HG03378 (cell line): Measurements from ENCODE around the gene BATF3.

ENCODE experiments used
- ATAC-seq: cut with Tn5 transposase; IDR thresholded peaks from one replicate; pipeline ENCODE4 v1.9.1; 2021; ENCODE audit warnings: mild to moderate bottlenecking, moderate library complexity; ENCODE audit not compliant: unreplicated experiment

BATF3 gene

DNA sequence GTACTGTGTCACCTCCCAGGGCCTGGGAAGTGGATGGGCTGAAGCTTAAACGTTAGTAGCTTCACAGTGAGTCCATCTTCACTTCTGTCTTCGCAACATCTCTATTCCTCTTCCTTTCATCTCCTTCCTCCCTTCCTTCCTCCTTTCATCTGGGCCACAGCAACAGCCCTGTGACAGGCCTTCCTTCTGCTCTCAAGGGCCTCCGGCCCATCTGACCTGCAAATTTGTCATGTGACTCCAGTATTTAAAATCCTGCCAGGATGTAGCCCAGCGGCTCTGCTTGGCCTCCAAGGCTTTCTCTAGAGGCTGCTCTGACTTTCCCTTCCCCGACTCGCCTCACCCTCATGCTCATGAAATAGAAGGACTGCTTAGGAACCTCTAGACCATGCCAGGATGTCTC, 10.9 kb upstream of the BATF3 start:
- no peak for ATAC-seq

DNA sequence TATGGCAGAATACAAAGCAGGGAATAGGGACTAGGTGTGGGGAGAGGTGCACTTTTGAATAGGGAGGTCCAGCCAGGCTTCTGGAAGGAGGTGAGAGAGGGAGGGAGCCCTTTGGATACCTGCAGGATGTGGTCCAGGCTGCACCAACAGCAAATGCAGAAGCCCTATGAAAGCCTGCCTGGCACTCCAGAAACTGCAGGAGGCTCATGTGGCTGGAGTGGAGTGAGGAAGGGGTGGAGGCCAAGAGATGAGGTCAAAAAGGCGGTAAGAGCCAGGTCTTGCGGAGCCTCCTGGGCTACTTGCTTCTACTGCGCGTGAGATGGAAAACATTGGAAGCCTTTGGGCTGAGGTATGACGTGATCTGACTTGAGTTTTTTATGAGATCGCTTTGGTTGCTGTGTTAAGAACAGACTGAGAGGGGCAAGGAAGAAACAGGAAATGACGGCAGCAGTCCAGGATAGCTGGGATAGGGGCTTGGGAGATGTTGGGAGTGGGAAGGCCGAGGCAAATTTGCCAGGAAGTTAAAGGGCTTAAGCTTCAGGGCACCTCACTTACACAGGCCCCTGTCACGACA, 4.4 kb upstream of the BATF3 start:
- ATAC-seq, result no peak

DNA sequence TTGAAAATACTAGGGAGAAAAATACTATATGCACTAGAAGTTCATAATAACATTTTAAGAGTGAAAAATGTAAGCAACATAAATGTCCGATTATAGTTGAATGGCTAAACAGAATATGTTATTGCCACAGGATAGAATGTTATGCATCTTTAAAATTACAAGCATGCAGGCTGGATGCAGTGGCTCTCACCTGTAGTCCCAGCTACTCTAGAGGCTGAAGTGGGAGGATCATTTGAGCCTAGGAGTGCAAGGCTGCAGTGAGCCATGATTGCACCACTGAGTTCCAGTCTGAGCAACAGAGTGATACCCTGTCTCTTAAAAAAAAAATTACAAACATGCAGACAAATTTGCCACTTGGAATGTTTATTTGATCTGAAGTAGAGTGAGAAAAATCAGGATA, 3.0 kb upstream of the BATF3 start:
- ATAC-seq, result no peak

DNA sequence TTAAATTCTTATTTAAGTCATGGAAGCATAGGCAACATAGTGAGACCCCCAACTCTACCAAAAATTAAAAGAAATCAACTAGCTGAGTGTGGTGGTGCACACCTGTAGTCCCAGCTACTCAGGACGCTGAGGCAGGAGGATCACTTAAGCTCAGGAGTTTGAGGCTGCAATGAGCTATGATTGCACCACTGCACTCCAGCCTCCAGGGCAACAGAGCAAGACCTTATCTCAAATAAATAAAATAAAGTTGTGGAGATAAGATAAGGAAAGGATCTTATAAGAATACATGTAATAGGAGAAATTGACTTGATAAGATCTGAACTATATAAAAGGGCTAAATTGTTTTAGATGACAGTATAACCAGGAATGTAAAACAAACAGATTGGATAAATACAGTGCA, 2.3 kb upstream of the BATF3 start:
- no peak for ATAC-seq

DNA sequence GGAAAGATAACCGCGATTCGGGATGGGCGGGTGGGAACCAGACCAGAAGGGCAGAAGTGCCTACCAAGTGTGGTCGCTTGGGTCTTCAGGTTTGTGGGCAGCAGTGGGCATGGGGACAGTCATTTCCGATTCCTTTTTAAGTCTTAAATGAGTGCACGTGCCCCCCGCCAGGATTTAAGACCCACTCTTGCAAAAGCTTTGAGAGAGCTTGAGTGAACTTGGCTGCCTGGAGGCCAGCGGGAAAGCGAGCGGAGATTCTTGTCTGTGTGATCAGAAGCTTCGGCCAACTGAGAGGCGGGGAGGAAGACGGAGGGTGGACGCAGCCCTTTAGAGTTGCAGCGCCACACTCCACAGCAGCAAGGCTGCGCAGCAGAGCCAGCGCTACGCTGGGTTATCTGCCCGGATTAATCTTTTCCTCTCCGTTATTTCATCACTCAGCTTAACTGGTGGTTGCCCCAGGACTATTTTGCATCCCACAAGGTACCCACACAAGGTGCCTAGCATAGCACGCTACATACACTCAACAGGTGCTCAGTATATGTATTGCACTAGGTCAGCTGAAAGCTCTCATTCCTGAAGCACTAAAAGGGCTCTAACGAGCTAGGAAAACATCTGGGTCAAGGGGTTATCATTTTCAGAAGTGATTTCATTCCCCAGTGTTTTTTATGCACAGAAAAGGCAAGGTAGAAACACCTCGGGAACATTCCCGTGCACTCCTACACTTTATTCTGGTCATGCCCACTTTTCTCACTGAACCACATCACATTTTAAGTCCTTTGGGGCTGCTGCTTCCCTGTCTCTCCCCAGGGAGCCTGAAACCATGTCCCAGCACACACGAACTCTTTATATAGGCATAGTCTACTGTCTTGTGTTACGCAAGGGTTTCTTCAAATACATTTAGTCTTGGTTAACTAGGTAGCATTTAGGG, 1.5 kb upstream of the BATF3 start:
- peak; percentile 38 for ATAC-seq

DNA sequence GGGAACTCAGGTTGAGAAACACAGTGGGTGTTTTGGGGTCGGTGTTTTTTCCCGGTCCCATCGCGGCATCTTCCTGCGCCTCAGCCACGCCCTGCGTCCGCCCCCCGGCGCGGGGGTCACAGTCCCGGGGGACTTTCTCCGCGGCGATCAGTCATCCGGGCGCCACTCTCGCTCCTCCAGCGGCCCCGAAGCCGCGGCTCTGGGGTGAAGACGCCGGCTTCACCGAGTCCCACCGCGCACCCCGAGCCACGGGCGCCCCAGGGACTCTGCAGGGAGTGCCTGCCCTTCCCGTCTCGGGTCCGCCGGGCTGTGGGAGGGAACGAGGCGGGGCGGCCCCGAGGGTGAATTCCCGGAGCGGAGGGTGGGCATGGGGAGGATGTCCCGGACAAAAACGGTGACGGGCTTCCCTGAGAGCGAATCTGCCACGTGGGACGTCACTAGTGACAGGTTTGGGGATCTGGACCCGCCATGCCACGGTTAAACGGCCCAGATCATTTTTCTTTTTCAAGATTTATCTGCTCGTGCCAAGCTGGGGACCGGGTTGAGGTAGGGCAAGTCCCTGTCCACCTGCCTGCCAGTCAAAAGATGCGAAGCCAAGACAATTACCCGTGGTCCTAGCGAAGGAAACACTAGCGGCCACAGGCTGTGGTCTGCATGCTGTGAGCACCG, 717 bp upstream of the BATF3 start:
- ATAC-seq, result no peak

DNA sequence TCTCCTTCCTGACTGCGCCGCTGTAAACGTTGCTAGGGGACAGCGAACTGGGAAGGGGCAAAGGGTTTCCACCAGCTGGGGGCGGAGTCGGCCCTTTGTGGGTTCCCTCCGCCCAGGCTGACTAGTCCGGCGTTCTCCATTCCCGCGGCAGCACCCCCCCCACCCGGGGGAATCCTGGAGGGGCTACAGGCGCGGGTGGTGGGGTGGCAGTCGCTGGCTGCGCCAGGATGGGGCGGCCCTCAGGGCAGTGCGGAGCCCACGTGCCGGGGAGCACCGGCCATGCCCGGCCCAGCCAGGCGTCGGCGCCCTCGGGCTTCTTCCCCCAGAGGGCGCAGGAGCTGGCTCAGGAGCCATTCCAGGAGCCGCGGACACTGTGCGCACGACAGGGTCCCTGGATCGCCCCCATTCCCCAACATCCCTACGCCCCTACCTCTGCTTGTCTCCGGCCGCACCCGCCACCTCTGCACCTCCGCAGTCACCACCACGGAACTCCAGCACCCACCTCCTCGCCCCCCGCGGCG, 476 bp downstream of the BATF3 start:
- ATAC-seq, result no peak

DNA sequence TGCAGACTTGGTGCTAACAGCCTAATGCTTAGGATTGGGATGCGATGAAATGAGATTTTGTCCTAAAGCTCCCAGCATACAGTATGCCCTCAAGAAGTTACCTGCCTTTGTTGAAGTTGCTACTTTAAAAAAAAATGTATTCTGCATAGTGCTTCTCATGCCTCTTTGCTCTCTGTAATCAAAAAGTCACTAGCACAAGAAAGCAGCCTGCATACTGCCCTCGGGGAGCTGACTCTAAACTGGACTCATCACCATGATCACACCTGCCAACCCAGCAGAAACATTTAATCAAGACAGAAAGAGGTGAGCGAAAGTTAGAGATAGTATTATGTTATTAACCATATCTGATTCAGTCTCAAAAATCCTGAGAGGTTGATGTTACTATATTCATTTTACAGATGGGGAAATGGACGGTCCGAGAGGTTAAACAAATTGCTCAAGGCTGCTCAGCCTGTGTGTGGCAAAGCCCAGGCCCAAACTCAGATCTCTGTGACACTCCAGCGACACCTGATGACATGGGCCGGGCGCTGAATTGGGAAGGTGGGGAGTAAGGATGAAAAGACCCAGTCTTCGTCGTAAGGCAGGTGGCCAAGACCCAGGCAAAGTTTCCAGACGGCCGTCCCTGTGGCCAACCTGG, 1.1 kb downstream of the BATF3 start:
- ATAC-seq, result no peak

DNA sequence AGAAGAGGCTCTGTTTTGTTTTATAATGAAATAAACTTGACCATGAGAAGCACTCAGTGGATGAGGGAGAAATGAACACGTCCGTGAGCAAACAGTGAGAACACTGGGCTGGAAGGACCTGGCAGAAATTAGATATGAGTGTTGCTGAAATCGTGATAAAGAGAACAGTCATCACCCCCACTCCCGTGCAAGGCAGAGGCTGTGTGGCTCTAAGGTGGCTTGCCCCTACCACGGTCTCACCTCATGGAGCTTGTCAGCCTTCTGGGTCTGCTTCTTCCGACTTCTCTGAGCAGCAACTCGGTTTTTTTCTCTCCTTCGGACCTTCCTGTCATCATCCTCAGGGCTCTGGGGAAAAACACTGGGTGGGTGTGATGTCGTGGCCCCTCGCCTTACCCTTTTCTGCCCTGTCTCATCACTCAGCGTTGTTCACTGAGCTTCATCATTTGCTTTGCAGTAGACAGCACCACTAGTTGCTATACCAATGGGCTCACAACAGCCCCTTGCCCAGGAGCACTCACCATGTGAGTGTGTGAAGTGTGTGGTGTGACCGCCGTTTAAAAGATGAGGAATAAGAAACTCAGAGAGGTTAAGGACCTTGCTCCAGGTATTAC, 2.8 kb downstream of the BATF3 start:
- ATAC-seq, result no peak

DNA sequence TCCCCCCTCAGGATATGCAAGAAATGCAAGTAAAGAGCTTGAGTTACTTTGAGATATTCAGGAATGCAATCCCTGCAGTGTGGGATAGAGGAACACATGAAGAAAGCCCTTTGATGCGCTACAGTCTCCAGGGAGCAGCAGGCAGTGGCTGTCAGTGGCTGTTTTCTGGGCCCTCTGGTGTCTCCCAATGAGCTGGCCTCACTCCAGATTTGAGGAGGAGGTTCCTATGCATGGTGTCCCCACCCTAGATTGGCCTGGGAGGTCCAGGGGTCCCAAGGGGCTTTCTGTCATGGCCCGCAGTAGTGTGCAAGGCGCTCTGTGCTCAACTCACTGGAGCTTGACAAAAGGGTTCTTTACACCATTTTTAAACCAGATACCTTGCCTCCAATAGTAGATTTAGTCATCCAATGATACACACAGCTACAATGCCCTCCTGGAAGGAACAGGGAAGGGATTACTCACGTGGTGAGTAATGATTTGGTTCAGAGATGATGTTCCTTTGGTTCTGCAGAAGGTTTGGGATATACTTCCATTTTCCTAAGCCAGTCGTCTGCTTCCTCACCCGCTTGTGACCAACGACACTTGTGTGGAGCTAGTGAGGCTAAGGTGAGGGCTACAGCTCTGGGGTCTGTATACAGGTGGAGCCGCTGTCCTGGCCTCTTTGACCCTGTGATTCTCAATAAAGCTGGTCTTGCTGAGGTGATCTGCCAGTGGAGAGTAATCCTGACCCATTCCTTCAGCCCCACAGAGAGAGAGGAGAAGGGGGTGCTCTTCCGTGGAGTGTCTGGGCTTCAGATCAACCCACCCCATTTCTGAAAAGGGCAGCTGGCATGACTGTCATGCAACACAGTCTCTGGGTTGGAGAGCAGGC, 6.6 kb downstream of the BATF3 start:
- ATAC-seq, result no peak

DNA sequence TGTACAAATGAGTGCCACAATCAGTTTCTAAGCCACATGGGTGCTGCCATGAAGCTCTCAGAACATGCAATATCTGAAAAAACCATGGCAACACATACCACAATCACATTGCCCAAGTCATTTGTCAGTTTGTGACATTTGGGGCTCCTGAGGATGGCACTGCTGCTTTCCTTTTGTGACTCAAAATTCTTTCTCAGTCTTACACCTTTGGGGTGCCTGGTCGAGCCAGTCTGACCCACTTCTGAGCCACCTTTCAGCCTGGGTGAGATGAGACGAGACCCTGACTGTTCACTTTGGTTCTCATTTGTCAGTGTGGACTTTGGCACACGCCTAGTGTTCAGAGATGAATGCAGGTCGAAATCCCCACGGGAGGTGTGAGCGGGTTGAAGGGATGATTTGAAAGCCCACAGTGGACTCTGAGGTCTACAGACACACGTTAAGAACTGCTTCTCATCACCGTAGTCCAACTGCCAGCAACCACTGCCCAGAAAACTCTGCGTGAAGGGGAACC, 8.0 kb downstream of the BATF3 start:
- no peak for ATAC-seq

DNA sequence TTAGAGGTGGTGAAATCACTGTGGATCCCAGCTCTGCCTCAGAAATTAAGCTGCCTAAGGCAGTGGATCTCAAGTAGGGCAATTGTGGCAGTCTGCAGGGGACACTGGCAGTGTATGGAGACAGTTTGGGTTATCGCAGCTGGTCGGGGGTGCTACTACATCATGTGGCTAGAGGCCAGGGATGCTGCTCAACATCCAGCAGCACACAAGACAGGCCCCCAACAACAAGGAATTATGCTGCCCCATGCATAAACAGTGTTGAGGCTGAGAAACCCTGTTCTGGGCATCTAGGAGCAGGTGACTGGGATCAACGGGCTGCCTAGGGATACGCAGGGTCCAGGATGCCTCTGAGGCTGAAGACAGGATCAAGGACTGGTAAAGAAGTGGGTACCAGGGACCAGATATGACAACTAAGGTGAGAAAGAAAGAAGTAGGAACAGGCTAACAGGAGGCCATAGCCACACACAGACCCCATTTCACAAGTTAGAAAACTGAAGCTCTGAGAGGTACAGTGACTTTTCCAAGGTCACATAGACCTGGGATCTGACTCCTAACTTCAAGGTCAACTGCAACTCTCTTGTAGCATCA, 8.7 kb downstream of the BATF3 start:
- ATAC-seq, result no peak

DNA sequence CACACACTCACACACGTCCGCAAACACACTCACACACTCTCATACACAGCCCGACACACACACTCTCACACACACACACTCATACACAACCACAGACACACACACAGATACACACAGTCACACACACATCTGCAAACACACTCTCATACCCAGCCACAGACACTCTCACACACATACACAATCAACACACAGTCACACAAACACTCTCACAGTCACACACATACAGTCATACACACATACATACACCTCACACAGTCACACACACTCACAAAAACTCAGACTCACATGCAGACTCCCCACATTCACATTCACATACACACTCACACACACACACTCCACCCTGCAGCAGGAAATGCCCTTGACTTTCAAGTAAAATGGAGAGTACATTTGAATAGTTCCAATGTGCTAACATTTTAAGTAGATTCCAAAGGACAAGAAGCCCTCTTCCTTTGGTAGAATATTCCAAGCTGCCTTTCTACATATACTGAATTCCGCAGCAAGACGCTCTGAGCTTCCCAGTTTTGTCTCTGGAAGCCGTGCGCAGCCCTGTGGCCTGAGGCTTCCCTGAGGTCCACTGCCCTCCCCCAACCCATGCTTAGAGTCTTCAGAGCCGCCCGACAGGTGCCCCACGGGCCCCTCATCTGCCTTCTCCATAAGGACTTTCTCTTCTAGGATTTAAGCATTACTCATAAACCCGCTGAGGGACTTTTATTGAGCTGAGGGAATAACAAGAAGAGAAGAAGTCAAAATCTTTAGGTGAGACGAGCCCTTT, 9.7 kb downstream of the BATF3 start:
- no peak for ATAC-seq

DNA sequence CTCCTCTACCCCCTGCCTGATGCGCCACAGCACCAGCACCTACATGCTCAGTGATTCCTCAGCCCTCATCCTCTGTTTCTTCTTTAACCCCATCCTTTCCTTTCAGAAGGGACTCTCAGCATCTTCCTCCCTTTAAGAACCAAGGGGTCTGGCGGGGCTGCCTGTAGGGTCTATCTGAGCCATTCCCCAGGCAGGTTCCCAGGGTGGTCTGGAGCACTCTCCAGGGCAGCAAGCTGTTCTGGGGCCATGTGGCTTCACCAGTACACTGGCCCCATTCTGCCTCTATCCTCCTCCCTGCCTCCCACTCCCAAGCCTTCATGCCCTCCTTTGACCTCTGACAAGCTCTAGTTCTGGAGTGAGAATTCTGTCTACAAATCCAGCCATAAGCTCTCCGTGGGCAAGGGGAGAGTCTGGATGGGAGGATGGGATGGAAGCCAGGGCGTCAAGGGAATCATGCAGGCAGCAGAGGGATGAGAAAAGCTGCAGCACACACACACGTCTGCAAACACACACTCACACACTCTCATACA, 10.4 kb downstream of the BATF3 start:
- ATAC-seq, result no peak

DNA sequence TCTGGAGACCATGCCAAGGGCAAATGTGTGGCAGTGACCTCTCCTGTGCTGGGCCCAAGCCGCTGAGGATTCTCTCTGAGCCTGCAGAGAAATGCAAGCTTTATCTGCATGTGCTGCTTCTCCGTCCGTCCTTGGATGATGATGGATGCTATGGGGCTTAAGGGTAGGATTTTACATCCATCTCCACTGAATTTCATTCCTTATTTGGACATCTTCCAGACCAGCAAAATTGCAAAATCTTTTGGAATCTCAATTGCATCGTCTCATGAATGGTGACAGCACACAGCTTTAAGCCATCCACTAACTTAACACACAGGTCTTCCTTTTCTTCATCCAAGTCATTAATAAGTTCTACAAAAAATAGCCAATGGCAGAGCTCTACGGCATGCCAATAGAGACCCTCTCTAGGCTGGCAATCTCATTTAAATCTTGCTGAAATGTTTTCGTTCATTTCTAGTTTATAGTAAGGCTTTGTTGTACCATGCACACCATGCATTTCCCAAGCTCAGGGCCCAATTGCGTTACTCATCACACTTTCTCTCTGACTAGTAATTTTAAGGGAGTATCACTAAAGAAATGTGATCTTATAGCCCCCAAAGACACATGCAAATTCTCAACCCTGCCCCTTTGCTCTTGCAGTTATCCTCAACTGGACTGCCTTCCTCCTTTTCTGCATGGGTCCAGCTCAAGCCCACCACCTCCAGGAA, 11.1 kb downstream of the BATF3 start:
- no peak for ATAC-seq

DNA sequence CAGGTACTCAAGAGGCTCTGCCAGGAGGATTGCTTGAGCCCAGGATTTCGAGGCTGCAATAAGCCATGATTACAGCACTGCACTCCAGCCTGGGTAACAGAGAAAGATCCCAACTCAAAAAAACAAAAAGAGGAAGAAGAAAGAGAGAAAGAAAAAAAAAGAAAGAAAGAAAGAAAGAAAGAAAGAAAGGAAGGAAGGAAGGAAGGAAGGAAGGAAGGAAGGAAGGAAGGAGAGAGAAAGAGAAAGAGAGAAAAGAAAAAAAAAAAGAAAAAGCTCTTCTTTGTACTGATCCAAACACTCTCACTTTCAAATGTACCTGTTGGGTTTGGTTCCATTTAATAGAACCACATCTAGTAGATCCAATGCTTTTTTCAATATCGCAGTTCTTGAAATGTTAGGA, 11.8 kb downstream of the BATF3 start:
- ATAC-seq, result no peak

DNA sequence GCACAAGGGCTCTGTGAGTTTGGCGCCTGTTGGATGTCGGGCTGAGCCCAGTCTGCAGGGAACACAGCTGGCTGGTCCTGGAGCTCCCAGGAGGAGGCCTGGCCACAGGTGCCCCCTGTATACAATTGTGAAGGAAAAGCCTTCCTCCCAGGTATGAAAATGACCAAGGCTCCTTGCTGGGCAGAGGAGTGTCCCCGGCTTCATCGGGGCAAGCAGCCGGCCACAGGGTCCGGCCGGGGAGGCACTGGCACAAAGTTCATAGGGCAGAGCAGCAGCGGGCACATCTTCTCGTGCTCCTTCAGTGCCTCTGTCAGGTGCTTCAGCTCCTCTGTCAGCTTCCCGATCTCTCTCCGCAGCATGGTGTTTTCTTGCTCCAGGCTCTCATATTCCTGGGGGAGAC, 13.0 kb downstream of the BATF3 start:
- ATAC-seq, result no peak

DNA sequence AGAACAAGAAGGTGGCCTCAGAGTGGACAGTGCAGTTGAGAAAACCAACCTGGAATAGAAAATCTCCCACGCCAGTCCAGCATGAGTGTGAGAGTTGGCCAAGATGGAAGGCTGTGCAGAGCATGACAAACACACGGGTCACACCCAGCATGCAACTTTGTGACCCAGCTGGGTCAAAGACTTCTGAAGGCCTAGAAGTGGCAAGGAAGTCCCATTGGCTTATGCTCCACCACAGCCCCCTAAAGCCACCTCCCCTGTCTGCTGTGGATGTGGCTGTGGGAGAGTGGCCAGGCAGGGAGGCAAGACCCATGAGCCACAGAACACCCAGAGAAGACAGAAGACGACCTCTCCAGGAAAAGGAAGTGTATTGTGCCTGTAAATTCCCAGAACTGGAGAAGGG, 13.6 kb downstream of the BATF3 start:
- ATAC-seq, result no peak
